C4-2B (cell line): ENCODE measurements around the gene PTS.

Experiments
- CTCF ChIP-seq: fragments of 450-650 bp; conservative IDR thresholded peaks from 2 replicates; pipeline ENCODE4 v1.5.1; 2017; ENCODE audit warnings: mild to moderate bottlenecking
- ZFX ChIP-seq: fragments of 450-650 bp; IDR thresholded peaks from 2 replicates; pipeline ENCODE4 v1.6.1; 2017

- TF ChIP-seq CTCF (no peak), ZFX (no peak; the same call in none of the 2 replicates)
Observed at GRCh38 chr11:112226062-112226830, at the start of gene PTS.
